GM15510 (cell line): Measurements from ENCODE around the gene PTTG1IP.

ENCODE experiments used
- POLR2A ChIP-seq: IDR thresholded peaks from 3 replicates; pipeline ENCODE4 v1.6.1; 2011; ENCODE audit warnings: borderline replicate concordance; ENCODE audit not compliant: insufficient read length; ENCODE audit errors: extremely low read depth

PTTG1IP gene

GRCh38 chr21:44873356-44874239 lies at the start of gene PTTG1IP:
Gene PTTG1IP (minus strand): TSS chr21:44873690. CDS start chr21:44873616, 74 bp downstream.
- peak; percentile 77 for TF ChIP-seq POLR2A

- TF ChIP-seq POLR2A: no peak
These were observed 48.4 kb upstream of the PTTG1IP start for GRCh38 chr21:44921928-44922327.

- peak; percentile 43 for TF ChIP-seq POLR2A
These were observed 47.5 kb upstream of the PTTG1IP start, which contains the start of gene ITGB2 for GRCh38 chr21:44920694-44921604. Gene ITGB2 (minus strand): TSS chr21:44920899. CDS start chr21:44910782, 10,117 bp downstream.

- TF ChIP-seq POLR2A: no peak
These were observed 46.6 kb upstream of the PTTG1IP start for GRCh38 chr21:44919913-44920693.

- TF ChIP-seq POLR2A: no peak
These were observed 45.8 kb upstream of the PTTG1IP start for GRCh38 chr21:44919111-44919912.

GRCh38 chr21:44918581-44919033 lies 45.1 kb upstream of the PTTG1IP start:
- no peak for TF ChIP-seq POLR2A

- TF ChIP-seq POLR2A: no peak
These were observed 44.6 kb upstream of the PTTG1IP start for GRCh38 chr21:44918107-44918470.

- no peak for TF ChIP-seq POLR2A
These were observed 44.1 kb upstream of the PTTG1IP start for GRCh38 chr21:44917446-44918106.

- no peak for TF ChIP-seq POLR2A
These were observed 43.5 kb upstream of the PTTG1IP start for GRCh38 chr21:44916965-44917364.

GRCh38 chr21:44914176-44914874 lies 40.8 kb upstream of the PTTG1IP start:
- no peak for TF ChIP-seq POLR2A

GRCh38 chr21:44913425-44914175 lies 40.1 kb upstream of the PTTG1IP start:
- no peak for TF ChIP-seq POLR2A

- TF ChIP-seq POLR2A: no peak
These were observed 38.6 kb upstream of the PTTG1IP start for GRCh38 chr21:44912158-44912473.
